ENCODE measurements around the gene KPNB1. TPM values are rescaled to one million over a fixed set of nuclear protein-coding genes. Genes with fewer than 3 reads are reported as not detected.
A peak's percentile ranks its signal among the peaks of the same experiment; 100 is the strongest.

Gene KPNB1
- total RNA-seq, 1 experiment from 2014 or later, result 742 TPM

- Histone ChIP-seq H3K9ac (ENCODE audit: extremely low read depth, insufficient read length, low read length) (no peak overlapping the region), H4K8ac (replicated peaks; ENCODE audit: insufficient read length, low read depth, low read length) (no peak overlapping the region), H3K4ac (ENCODE audit: low read depth, low read length) (no peak overlapping the region), H3K27me3 (ENCODE audit: insufficient read depth, low read length) (no peaks in the 10 kb centered on the region), H2BK15ac (ENCODE audit: low read depth, low read length) (no peak overlapping the region), H3K56ac (ENCODE audit: insufficient read length, low read depth, low read length) (no peak overlapping the region), H3K4me2 (ENCODE audit: insufficient read depth, insufficient read length, low read length) (no peak overlapping the region), H3K9me3 (ENCODE audit: control insufficient read depth, low read depth, low read length) (no peaks in the 10 kb centered on the region), H3K79me2 (ENCODE audit: insufficient read depth, low read length) (no peaks in the 10 kb centered on the region), H2AFZ (ENCODE audit: low read length) (no peak overlapping the region), H4K91ac (ENCODE audit: insufficient read length, low read depth, low read length) (no peak overlapping the region), H4K5ac (ENCODE audit: insufficient read length, low read depth, low read length) (no peak overlapping the region), H3K4me1 (ENCODE audit: insufficient read depth, low read length) (no peaks in the 10 kb centered on the region), H3K14ac (ENCODE audit: insufficient read depth, low read length) (no peak overlapping the region), H3K18ac (ENCODE audit: insufficient read length, low read depth, low read length) (no peak overlapping the region), H3K79me1 (ENCODE audit: insufficient read depth, low read depth, low read length, poor library complexity, severe bottlenecking) (no peaks in the 10 kb centered on the region), H2BK120ac (ENCODE audit: low read depth, low read length, poor library complexity, severe bottlenecking) (no peak overlapping the region), H2BK20ac (ENCODE audit: low read depth, low read length, poor library complexity, severe bottlenecking) (no peak overlapping the region), H4K20me1 (ENCODE audit: control insufficient read depth, insufficient read depth, insufficient read length) (no peaks in the 10 kb centered on the region), H2BK12ac (ENCODE audit: insufficient read length, low read depth, low read length) (no peak overlapping the region), H3K27ac (ENCODE audit: insufficient read length, low read depth, low read length) (no peak overlapping the region), H3K23me2 (ENCODE audit: insufficient read length, low read depth, low read length, poor library complexity, severe bottlenecking) (no peaks in the 10 kb centered on the region), H3T11ph (ENCODE audit: low read length) (no peak overlapping the region), H2BK5ac (ENCODE audit: insufficient read length, low read length) (no peak overlapping the region), H2AK5ac (ENCODE audit: insufficient read length, low read length) (no peak overlapping the region), H3K23ac (ENCODE audit: insufficient read length, low read depth, low read length) (no peak overlapping the region)
- TF ChIP-seq CTCF (conservative IDR thresholded peaks at IDR 0.05), result no peak
- WGBS (ENCODE audit: extremely low coverage, insufficient read length, low lambda C conversion rate), result no CpG with 5 or more reads among the region's 3 CpGs
- H3K4me1 Mint-ChIP-seq, result peaks cover 11 to 13% of the 10 kb centered on the region in 2 experiments
- no peaks in the 10 kb centered on the region for H3K27me3 Mint-ChIP-seq (ENCODE audit: low read depth)
- DNase-seq, result no peak
- peaks cover 22 to 62% (median 38%) of the 10 kb centered on the region in 3 experiments for H3K36me3 Mint-ChIP-seq (ENCODE audit: insufficient read depth in 1 of 3, low read depth in 3 of 3)
- H3K27ac Mint-ChIP-seq, result peak overlapping the region in 2 of 3 experiments; percentile 11 to 59; a peak in 3 of 7 replicates
- H3K9me3 Mint-ChIP-seq, result no peaks in the 10 kb centered on the region
- no peak overlapping the region for H3K4me3 Mint-ChIP-seq
Observed at GRCh38 chr17:47620503-47621245, 29.0 kb upstream of the KPNB1 start.
